Suprapubic skin (tissue), 4 donors: Measurements from ENCODE around the gene LAMB2.

Experiments
- EP300 ChIP-seq: sonication (generic); formaldehyde crosslinking; IDR thresholded peaks from one replicate; pipeline ENCODE4 v1.6.1; 2017; ENCODE audit warnings: antibody characterized with exemption
- POLR2A ChIP-seq, 2 donors: fragments of 450-650 bp; IDR thresholded peaks; one replicate each; pipeline ENCODE4 v1.6.1; 2017; ENCODE audit warnings: antibody characterized with exemption in 2 of 2, mild to moderate bottlenecking in 2 of 2, moderate library complexity in 2 of 2
- POLR2AphosphoS5 ChIP-seq, 3 donors: sonication (generic); formaldehyde crosslinking; IDR thresholded peaks; one replicate each; pipeline ENCODE4 v1.6.1; 2017; ENCODE audit warnings: antibody characterized with exemption in 3 of 3
- TF ChIP-seq, protein P1 (sequence below), 2 donors: fragments of 200-600 bp in 1 of 2; fragments of 450-650 bp in 1 of 2; sonication (generic) in 1 of 2; IDR thresholded peaks; one replicate each; pipeline ENCODE4 v1.5.1; 2016 to 2019; ENCODE audit warnings: antibody characterized with exemption in 2 of 2, mild to moderate bottlenecking in 1 of 2, moderate library complexity in 1 of 2

DNA sequence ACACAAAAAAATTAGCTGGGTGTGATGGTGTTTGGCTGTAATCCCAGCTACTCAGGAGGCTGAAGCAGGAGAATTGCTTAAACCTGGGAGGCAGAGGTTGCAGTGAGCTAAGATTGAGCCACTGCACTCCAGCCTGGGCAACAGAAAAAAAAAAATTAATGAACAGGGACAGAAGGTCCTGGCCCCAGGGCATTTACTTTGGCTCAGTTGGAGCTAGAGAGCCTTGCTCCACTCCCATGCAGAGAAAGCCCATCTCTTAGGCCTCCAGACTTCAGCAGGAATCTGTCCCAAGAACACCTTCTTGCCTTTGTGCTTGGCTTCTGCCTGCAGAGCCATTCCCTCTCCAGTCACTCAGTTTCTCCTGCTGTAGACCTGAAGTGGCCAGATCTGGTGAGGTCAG is 47.3 kb upstream of the LAMB2 start:
- no peak for TF ChIP-seq EP300
- TF ChIP-seq, protein P1, sequence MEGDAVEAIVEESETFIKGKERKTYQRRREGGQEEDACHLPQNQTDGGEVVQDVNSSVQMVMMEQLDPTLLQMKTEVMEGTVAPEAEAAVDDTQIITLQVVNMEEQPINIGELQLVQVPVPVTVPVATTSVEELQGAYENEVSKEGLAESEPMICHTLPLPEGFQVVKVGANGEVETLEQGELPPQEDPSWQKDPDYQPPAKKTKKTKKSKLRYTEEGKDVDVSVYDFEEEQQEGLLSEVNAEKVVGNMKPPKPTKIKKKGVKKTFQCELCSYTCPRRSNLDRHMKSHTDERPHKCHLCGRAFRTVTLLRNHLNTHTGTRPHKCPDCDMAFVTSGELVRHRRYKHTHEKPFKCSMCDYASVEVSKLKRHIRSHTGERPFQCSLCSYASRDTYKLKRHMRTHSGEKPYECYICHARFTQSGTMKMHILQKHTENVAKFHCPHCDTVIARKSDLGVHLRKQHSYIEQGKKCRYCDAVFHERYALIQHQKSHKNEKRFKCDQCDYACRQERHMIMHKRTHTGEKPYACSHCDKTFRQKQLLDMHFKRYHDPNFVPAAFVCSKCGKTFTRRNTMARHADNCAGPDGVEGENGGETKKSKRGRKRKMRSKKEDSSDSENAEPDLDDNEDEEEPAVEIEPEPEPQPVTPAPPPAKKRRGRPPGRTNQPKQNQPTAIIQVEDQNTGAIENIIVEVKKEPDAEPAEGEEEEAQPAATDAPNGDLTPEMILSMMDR (IDR thresholded peaks at IDR 0.05) = no peak
- no peak for TF ChIP-seq POLR2A (IDR thresholded peaks at IDR 0.05)
- no peak for TF ChIP-seq POLR2AphosphoS5 (IDR thresholded peaks at IDR 0.05)
